Hematopoietic multipotent progenitor cell treated with erythropoietin and hydrocortisone succinate and interleukin-3 and kit ligand, for 15 days (in vitro differentiated cells): ENCODE data around the gene CAMTA1.
"Not testable (repeated sequence)": the region's sequence is repeated elsewhere in the genome, so short reads cannot be mapped to it uniquely, and the experiment has no call there.

ENCODE experiments used
- DNase-seq: peaks from one replicate; pipeline ENCODE4 v3.0.0-alpha.2; 2015; ENCODE audit warnings: low spot score

Gene CAMTA1

DNA sequence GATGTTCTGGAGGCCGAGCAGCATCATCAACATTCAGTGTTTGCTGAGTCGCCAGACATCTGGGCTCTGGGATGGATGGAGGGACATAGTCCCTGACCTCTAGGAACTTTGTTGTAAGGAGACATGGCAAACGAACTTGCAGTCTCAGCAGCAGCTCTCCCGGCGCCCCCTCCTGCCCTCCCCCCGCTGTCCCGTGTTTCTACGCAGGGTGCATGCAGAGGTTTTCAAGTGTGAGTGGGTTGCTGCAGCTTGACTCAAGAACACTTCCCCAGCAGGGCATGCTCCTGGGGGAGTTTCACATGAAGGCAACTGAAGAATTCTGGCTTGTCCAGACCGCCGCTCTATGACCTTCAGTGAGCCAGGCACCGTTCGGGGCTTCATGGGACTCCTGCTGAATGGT, 121.9 kb downstream of the CAMTA1 start:
- no peak for DNase-seq

GRCh38 chr1:6907676-6908434, 122.6 kb downstream of the CAMTA1 start:
- DNase-seq: no peak

GRCh38 chr1:6909401-6909800, 124.1 kb downstream of the CAMTA1 start:
- DNase-seq: no peak

GRCh38 chr1:6909857-6910256, 124.6 kb downstream of the CAMTA1 start:
- no peak for DNase-seq

GRCh38 chr1:6911021-6911941, 126.0 kb downstream of the CAMTA1 start:
- no peak for DNase-seq

- no peak for DNase-seq
These were observed 126.7 kb downstream of the CAMTA1 start for GRCh38 chr1:6911974-6912373.

GRCh38 chr1:6912518-6912917, 127.3 kb downstream of the CAMTA1 start:
- peak; percentile 6 for DNase-seq

- no peak for DNase-seq
These were observed 127.8 kb downstream of the CAMTA1 start for GRCh38 chr1:6913086-6913485.

- DNase-seq: no peak
These were observed 129.5 kb downstream of the CAMTA1 start for GRCh38 chr1:6914706-6915105.

DNA sequence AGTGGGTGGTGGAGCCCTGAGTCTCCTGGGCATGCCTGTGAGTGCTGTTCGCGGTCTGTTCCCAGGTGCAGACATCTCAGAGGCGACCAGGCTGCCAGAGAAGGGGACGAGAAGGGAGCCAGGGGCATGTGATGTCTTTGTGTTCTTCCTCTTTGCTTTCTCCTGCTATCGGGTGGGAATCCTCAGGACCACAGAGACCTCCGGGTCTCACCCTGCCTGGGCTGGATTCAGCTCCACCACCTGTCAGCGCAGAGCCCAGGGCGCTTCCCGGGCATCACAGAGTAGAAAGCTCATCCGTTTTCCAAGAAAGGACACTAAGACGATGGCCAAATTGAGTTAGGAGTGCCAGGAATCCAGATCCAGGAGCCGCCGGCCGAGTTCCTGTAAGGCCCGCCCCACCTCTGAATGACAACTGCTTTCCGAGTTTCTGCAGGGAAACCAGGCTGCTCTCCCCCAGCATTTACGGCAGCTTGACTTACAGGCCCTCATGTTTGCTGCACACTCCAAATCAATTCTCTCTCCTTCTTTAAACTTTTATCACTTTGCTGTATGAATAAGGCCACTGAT, 130.8 kb downstream of the CAMTA1 start:
- no peak for DNase-seq

- DNase-seq: no peak
These were observed 131.8 kb downstream of the CAMTA1 start for GRCh38 chr1:6917067-6917466.

GRCh38 chr1:6918186-6918924, 133.1 kb downstream of the CAMTA1 start:
- DNase-seq: no peak

DNA sequence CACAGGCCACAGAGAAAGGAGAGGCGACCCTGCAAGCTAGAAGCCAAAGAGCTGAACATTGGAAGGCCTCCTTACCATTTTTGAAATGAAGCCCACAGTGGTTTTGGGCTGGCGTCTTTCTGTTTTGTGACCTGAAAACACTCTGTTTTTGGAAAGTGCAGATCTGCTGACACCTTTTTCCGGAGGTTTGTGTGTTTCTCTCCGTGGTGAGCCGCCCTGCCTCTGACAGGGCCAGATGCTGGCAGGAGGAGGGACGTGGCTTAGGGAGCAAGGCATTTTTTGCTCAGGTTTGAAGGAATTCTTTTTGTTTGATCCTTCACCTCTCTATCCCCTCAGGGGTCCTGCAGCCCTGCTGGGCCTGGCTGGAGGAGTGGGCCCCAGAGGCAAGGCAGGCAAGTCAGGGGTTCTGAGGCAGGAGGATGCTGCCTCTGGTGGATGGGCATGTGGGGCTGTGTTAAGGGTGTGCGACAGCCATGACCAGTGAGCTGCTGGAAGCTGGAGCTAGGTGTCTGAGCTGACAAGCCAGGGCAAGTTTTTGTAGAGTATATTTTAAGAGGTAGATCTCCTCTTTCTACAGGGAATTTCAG, 133.8 kb downstream of the CAMTA1 start:
- no peak for DNase-seq

DNA sequence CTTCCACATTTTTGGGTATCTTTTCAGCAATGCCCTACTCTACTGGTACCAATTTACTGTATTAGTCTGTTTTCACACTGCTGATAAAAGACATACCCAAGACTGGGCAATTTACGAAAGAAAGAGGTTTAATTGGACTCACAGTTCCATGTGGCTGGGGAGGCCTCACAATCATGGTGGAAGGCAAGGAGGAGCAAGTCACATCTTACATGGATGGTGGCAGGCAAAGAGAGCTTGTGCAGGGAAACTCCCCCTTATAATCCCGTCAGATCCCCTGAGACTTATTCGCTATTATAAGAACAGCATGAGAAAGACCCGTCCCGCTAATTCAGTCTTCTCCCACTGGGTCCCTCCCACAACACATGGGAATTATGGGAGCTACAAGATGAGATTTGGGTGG, 136.3 kb downstream of the CAMTA1 start:
- not testable (repeated sequence) for DNase-seq

GRCh38 chr1:6922096-6922931, 137.1 kb downstream of the CAMTA1 start:
- no peak for DNase-seq

DNA sequence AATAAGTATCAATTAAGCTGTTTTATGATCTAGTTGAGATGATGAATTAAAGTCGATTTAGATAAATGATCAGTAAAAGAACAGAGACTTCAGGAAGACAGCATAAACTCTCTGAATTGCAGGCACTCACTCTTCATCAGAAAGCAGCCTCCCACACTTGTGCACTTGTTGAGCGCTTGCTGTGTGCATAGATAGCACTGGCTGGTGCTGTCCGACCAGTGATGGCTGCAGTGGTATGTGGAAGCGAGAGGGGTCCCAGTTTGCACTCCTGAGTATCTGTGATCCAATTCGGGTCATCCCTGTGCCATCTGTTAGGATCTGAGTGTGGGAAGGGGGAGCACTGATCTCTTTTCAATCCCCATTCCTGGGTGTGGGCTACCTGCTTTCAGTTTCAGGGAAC, 137.8 kb downstream of the CAMTA1 start:
- DNase-seq: no peak

GRCh38 chr1:6923416-6923815, 138.2 kb downstream of the CAMTA1 start:
- DNase-seq: no peak

GRCh38 chr1:6923955-6924881, 139.0 kb downstream of the CAMTA1 start:
- DNase-seq: no peak

- no peak for DNase-seq
These were observed 139.6 kb downstream of the CAMTA1 start for GRCh38 chr1:6924891-6925290.

DNA sequence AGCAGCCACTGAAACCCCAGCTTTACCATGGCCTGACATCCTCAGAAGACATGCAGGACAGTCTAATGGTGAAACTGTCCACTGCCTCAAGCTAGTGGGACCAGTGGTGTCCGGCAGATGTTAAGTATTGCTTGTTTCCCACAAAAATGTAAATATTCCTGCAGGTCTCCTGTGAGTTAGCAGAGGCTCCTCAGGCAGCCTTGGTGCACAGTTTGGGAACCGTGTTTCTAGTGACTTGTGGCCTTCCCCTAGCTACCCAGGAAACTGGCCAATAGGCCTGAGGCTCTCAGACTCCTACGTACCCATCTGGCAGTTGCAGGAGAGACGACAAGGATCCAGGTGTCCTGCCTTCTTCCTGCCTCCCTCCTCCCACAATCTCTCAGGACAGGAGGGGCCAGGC, 142.4 kb downstream of the CAMTA1 start:
- no peak for DNase-seq
